HCT116 (cell line): ENCODE data around the gene CFAP97. TPM values are rescaled to one million over a fixed set of nuclear protein-coding genes. Genes with fewer than 3 reads are reported as not detected.

Experiments used
- ATAC-seq: fragments of 200-7000 bp; cut with Tn5 transposase; 2 replicates; pipeline ENCODE4 v1.9.1; 2020; ENCODE audit warnings: mild to moderate bottlenecking, moderate library complexity
- BruUV-seq: library from RNA; stranded (reverse); fragments of 400-500 nt; replicated peaks from 2 replicates; lab custom pipeline; 2021; lab: Mats Ljungman, UMichigan
- CTCF ChIA-PET: fragments of 300-600 bp; sonication (Branson Sonifier 250); formaldehyde crosslinking; loops from one replicate; lab custom pipeline; 2021; ENCODE audit warnings: antibody characterized with exemption; lab: Charles Lee
- POLR2A ChIA-PET: fragments of 300-600, 350-600 bp; sonication (Branson Sonifier 250); formaldehyde crosslinking; loops from one replicate; lab custom pipeline; 2021; ENCODE audit warnings: antibody characterized with exemption; lab: Charles Lee
- RAD21 ChIA-PET, 2 experiments: fragments of 300-600 bp; sonication (Branson Sonifier 250); formaldehyde crosslinking; loops; one replicate each; lab custom pipeline; 2023; ENCODE audit warnings: low total read pairs in 2 of 2; ENCODE audit not compliant: uncharacterized antibody in 2 of 2, unreplicated experiment in 2 of 2, low non-redundant PET in 1 of 2; lab: Charles Lee
- DNase-seq: peaks from one replicate; pipeline ENCODE4 v3.0.0-alpha.2; 2010; ENCODE audit warnings: low read depth, low spot score
- H2AFZ ChIP-seq: fragments of 200-600 bp; shearing (Covaris generic), sonication (generic); 2 replicates; pipeline ENCODE4 v1.6.1; 2017; ENCODE audit warnings: low read depth, mixed run types, mixed read lengths, antibody characterized with exemption, low read length; ENCODE audit not compliant: poor library complexity, severe bottlenecking
- H3K27ac ChIP-seq: 2 replicates; pipeline ENCODE4 v1.5.1; 2012; ENCODE audit warnings: low read depth, low read length
- H3K27me3 ChIP-seq: fragments of 200-600 bp; sonication (generic); 2 replicates; pipeline ENCODE4 v1.6.1; 2016; ENCODE audit warnings: mixed run types, low read length, mixed read lengths; ENCODE audit not compliant: insufficient read depth
- H3K36me3 ChIP-seq, 2 experiments: fragments of 200-500 bp in 1 of 2; fragments of 200-600 bp in 1 of 2; sonication (Bioruptor generic) in 1 of 2; sonication (generic) in 1 of 2; 2 replicates each; pipeline versions ENCODE4 v1.5.1 to v1.6.1; 2014 to 2016; ENCODE audit warnings: low read length in 2 of 2, inconsistent platforms in 1 of 2, mixed read lengths in 1 of 2, mixed run types in 1 of 2; ENCODE audit not compliant: insufficient read depth in 2 of 2, control insufficient read depth in 1 of 2
- H3K4me1 ChIP-seq, 2 experiments: fragments of 200-600 bp in 1 of 2; sonication (generic) in 1 of 2; 2 replicates each; pipeline versions ENCODE4 v1.5.1 to v1.6.1; 2012 to 2017; ENCODE audit warnings: low read length in 2 of 2, inconsistent platforms in 1 of 2, mild to moderate bottlenecking in 1 of 2, mixed read lengths in 1 of 2, mixed run types in 1 of 2, moderate library complexity in 1 of 2; ENCODE audit not compliant: insufficient read depth in 2 of 2, control insufficient read depth in 1 of 2
- H3K4me2 ChIP-seq: fragments of 200-600 bp; sonication (generic); 2 replicates; pipeline ENCODE4 v1.6.1; 2017; ENCODE audit warnings: mixed run types, low read length, mixed read lengths
- H3K4me3 ChIP-seq, 2 experiments: fragments of 200-600 bp in 1 of 2; sonication (generic) in 1 of 2; replicated peaks in 1 of 2; 2 replicates each; pipeline ENCODE4 v1.5.1; 2011 to 2016; ENCODE audit warnings: low read length in 2 of 2, control low read depth in 1 of 2, low read depth in 1 of 2, mild to moderate bottlenecking in 1 of 2, mixed read lengths in 1 of 2, mixed run types in 1 of 2
- H3K79me2 ChIP-seq: fragments of 200-600 bp; sonication (generic); 2 replicates; pipeline ENCODE4 v1.6.1; 2017; ENCODE audit warnings: mild to moderate bottlenecking, mixed run types, low read length, moderate library complexity, mixed read lengths; ENCODE audit not compliant: insufficient read depth
- H3K9ac ChIP-seq: fragments of 200-600 bp; sonication (generic); 2 replicates; pipeline ENCODE4 v1.6.1; 2016; ENCODE audit warnings: low read length, mixed read lengths
- H3K9me2 ChIP-seq: fragments of 200-600 bp; sonication (generic), shearing (Covaris generic); 2 replicates; pipeline ENCODE4 v1.6.1; 2017; ENCODE audit warnings: mixed run types, mild to moderate bottlenecking, moderate library complexity; ENCODE audit not compliant: insufficient read depth
- H3K9me3 ChIP-seq, 2 experiments: fragments of 200-500 bp in 1 of 2; fragments of 200-600 bp in 1 of 2; sonication (Bioruptor generic) in 1 of 2; sonication (generic) in 1 of 2; 2 replicates each; pipeline ENCODE4 v1.6.1; 2014 to 2017; ENCODE audit warnings: low read length in 2 of 2, mixed read lengths in 2 of 2, inconsistent platforms in 1 of 2, low read depth in 1 of 2, mild to moderate bottlenecking in 1 of 2, mixed run types in 1 of 2, moderate library complexity in 1 of 2; ENCODE audit not compliant: control insufficient read depth in 1 of 2, insufficient read depth in 1 of 2
- H4K20me1 ChIP-seq: fragments of 200-600 bp; sonication (generic), shearing (Covaris generic); 2 replicates; pipeline ENCODE4 v1.6.1; 2017; ENCODE audit warnings: mixed run types, mild to moderate bottlenecking, moderate library complexity; ENCODE audit not compliant: insufficient read depth
- CBX3 ChIP-seq: IDR thresholded peaks from 2 replicates; pipeline ENCODE4 v1.6.1; 2012; ENCODE audit warnings: low read depth
- FOSL1 ChIP-seq: IDR thresholded peaks from 2 replicates; pipeline ENCODE4 v1.6.1; 2012; ENCODE audit warnings: low read depth
- SP1 ChIP-seq: IDR thresholded peaks from 2 replicates; pipeline ENCODE4 v1.6.1; 2012; ENCODE audit warnings: low read depth
- intact Hi-C: fragments of 100-400 bp; cut with micrococcal nuclease; formaldehyde crosslinking; loops from 2 replicates; pipeline ENCODE4 v1.10.0; 2022
- total RNA-seq: library from RNA; stranded (reverse); gene quantifications from one replicate; pipeline ENCODE4 v1.2.1, GENCODE V29; 2021; ENCODE audit not compliant: unreplicated experiment
- TF ChIP-seq, protein P1 (sequence below): IDR thresholded peaks from 2 replicates; pipeline ENCODE4 v1.6.1; 2011; ENCODE audit warnings: mild to moderate bottlenecking, low read length, moderate library complexity; ENCODE audit not compliant: insufficient replicate concordance; ENCODE audit errors: extremely low read depth

CFAP97 gene
- total RNA-seq, 1 experiment from 2014 or later, result 57.7 TPM

DNA sequence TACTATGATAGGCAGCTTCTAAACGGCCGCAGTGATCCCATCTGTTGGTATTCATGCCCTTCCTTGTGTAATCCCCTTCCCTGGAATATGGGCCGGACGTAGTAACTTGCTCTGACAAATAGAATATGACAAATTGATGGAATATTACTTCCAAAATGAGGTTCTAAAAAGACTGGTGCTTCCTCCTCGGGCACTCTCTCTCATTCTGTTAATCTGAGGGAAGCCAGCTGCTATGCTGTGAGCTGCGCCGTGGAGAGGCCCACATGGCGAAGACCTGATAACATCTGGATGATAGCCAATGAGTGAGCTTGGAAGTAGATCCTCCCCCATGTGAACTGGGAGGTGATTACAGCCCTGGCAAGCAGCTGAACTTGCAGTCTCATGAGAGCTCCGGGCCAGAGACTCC is 88.0 kb downstream of the CFAP97 start (continued):
- TF ChIP-seq, protein P1, sequence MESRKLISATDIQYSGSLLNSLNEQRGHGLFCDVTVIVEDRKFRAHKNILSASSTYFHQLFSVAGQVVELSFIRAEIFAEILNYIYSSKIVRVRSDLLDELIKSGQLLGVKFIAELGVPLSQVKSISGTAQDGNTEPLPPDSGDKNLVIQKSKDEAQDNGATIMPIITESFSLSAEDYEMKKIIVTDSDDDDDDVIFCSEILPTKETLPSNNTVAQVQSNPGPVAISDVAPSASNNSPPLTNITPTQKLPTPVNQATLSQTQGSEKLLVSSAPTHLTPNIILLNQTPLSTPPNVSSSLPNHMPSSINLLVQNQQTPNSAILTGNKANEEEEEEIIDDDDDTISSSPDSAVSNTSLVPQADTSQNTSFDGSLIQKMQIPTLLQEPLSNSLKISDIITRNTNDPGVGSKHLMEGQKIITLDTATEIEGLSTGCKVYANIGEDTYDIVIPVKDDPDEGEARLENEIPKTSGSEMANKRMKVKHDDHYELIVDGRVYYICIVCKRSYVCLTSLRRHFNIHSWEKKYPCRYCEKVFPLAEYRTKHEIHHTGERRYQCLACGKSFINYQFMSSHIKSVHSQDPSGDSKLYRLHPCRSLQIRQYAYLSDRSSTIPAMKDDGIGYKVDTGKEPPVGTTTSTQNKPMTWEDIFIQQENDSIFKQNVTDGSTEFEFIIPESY, result no peak

DNA sequence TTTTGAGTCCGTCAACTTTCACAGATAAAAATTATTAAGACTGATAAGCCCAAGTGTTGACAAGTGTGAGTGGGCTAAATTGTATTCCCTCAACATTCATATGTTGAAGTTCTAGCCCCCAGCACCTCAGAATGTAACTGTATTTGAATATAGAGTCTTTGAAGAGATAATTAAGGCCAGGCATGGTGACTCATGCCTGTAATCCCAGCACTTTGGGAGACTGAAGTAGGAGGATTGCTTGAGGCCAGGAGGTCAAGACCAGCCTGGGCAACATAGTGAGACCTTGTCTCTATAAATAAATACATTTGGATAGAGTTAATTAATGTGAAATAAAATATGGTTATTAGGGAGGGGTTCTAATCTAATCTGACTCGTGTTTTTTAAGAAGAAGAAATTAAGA is 90.5 kb downstream of the CFAP97 start:
- CTCF ChIA-PET, result interaction anchor here (1.3 to 1.5 kb wide), 2 partner anchors 17 to 21 kb away, joined by 7 to 8 read pairs; no protein-coding TSS in a partner anchor
- H3K9ac ChIP-seq, result no peak overlapping the region
- H3K4me1 ChIP-seq, result peaks cover 34 to 61% of the 10 kb centered on the region in 2 experiments
- POLR2A ChIA-PET, result interaction anchor here (1.6 kb wide), 1 partner anchor 30 kb away, joined by 5 read pairs; the partner anchor contains the start of gene SLC25A4
- BruUV-seq, result no TSS peak
- peak overlapping the region; percentile 61 for H3K4me2 ChIP-seq
- TF ChIP-seq SP1 (0 out of 2 replicates have a peak, but pooled peaks have one; percentile 12), FOSL1 (peak; percentile 38), CBX3 (0 out of 2 replicates have a peak, but pooled peaks have one; percentile 44)
- TF ChIP-seq, protein P1, result no peak
- intact Hi-C loops, result loop anchor here (10.0 kb wide), 1 partner anchor 191 kb away; no protein-coding TSS in a partner anchor
- H2AFZ ChIP-seq, result peak overlapping the region; percentile 89
- 0 out of 4 replicates have a peak, but pooled peaks cover 0 to 4% of the 10 kb centered on the region in 2 experiments for H3K9me3 ChIP-seq
- DNase-seq (no peak), ATAC-seq (no peak)
- no peaks in the 10 kb centered on the region for H4K20me1 ChIP-seq
- RAD21 ChIA-PET, result no interaction called here
- no peaks in the 10 kb centered on the region for H3K27me3 ChIP-seq
- H3K4me3 ChIP-seq, result 0 out of 4 replicates have a peak overlapping the region, but pooled peaks of 1 of the 2 experiments have one; percentile 28
- no peaks in the 10 kb centered on the region for H3K79me2 ChIP-seq
- peak overlapping the region; percentile 67; the same call in 1 of the 2 replicates for H3K27ac ChIP-seq
- no peaks in the 10 kb centered on the region for H3K9me2 ChIP-seq
- no peaks in the 10 kb centered on the region for H3K36me3 ChIP-seq
